HEK293T (cell line): ENCODE data around the gene TRIM8.

Experiments
- CTCF ChIA-PET: fragments of 350-600 bp; formaldehyde crosslinking; extraction: SDS; loops from one replicate; lab custom pipeline; 2021; ENCODE audit warnings: antibody characterized with exemption, inconsistent platforms; lab: Yijun Ruan, JAX
- POLR2A ChIA-PET: fragments of 350-600 bp; formaldehyde crosslinking; extraction: SDS; loops from one replicate; lab custom pipeline; 2020; ENCODE audit warnings: antibody characterized with exemption, inconsistent platforms; lab: Yijun Ruan, JAX
- DNase-seq: peaks from one replicate; pipeline ENCODE4 v3.0.0; 2012; ENCODE audit warnings: mixed read lengths; ENCODE audit errors: extremely low spot score
- ARNT ChIP-seq: fragments of 450-650 bp; IDR thresholded peaks from 2 replicates; pipeline ENCODE4 v1.6.1; 2017; ENCODE audit warnings: mild to moderate bottlenecking
- BHLHE40 ChIP-seq: fragments of 450-650 bp; IDR thresholded peaks from 2 replicates; pipeline ENCODE4 v1.6.1; 2016; ENCODE audit warnings: mild to moderate bottlenecking, moderate library complexity, borderline replicate concordance
- CTBP1 ChIP-seq: fragments of 450-650 bp; IDR thresholded peaks from 2 replicates; pipeline ENCODE4 v1.6.1; 2016; ENCODE audit warnings: borderline replicate concordance
- ELF4 ChIP-seq: fragments of 450-650 bp; IDR thresholded peaks from 2 replicates; pipeline ENCODE4 v1.6.1; 2017; ENCODE audit warnings: antibody characterized with exemption
- FOXA1 ChIP-seq: fragments of 450-650 bp; IDR thresholded peaks from 2 replicates; pipeline ENCODE4 v1.6.1; 2016; ENCODE audit warnings: mild to moderate bottlenecking
- FOXK2 ChIP-seq: fragments of 450-650 bp; IDR thresholded peaks from 2 replicates; pipeline ENCODE4 v1.6.1; 2016; ENCODE audit warnings: mild to moderate bottlenecking
- FOXM1 ChIP-seq: fragments of 450-650 bp; IDR thresholded peaks from 2 replicates; pipeline ENCODE4 v1.6.1; 2017; ENCODE audit warnings: mild to moderate bottlenecking, borderline replicate concordance
- HDGF ChIP-seq: fragments of 450-650 bp; IDR thresholded peaks from 2 replicates; pipeline ENCODE4 v1.6.1; 2017; ENCODE audit warnings: antibody characterized with exemption, borderline replicate concordance
- L3MBTL2 ChIP-seq: fragments of 450-650 bp; conservative IDR thresholded peaks from 2 replicates; pipeline ENCODE4 v1.6.1; 2016; ENCODE audit warnings: mild to moderate bottlenecking
- LEF1 ChIP-seq: fragments of 450-650 bp; IDR thresholded peaks from 2 replicates; pipeline ENCODE4 v1.6.1; 2017; ENCODE audit warnings: mild to moderate bottlenecking, borderline replicate concordance
- NFRKB ChIP-seq: fragments of 450-650 bp; IDR thresholded peaks from 2 replicates; pipeline ENCODE4 v1.6.1; 2016; ENCODE audit warnings: mild to moderate bottlenecking, moderate library complexity
- PKNOX1 ChIP-seq: fragments of 450-650 bp; IDR thresholded peaks from 2 replicates; pipeline ENCODE4 v1.6.1; 2016
- SP1 ChIP-seq: fragments of 450-650 bp; IDR thresholded peaks from 2 replicates; pipeline ENCODE4 v1.6.1; 2017
- SUZ12 ChIP-seq: fragments of 450-650 bp; IDR thresholded peaks from 2 replicates; pipeline ENCODE4 v1.6.1; 2016; ENCODE audit warnings: mild to moderate bottlenecking
- TARDBP ChIP-seq: fragments of 450-650 bp; IDR thresholded peaks from 2 replicates; pipeline ENCODE4 v1.6.1; 2016
- ZNF384 ChIP-seq: fragments of 450-650 bp; IDR thresholded peaks from 2 replicates; pipeline ENCODE4 v1.6.1; 2016

The TRIM8 gene

GRCh38 chr10:102673819-102674511 lies 29.7 kb downstream of the TRIM8 start:
- no peak for DNase-seq
- CTCF ChIA-PET, result interaction anchor here (0.6 to 1.7 kb wide), 3 partner anchors 20 to 1659 kb away, joined by 3 read pairs; no protein-coding TSS in a partner anchor
- POLR2A ChIA-PET, result interaction anchor here (1.5 kb wide), 1 partner anchor 29 kb away, joined by 5 read pairs; no protein-coding TSS in a partner anchor
- TF ChIP-seq SUZ12 (no peak), FOXA1 (no peak), FOXK2 (no peak), ELF4 (no peak), NFRKB (no peak)

GRCh38 chr10:102674566-102674965 lies 30.3 kb downstream of the TRIM8 start:
- TF ChIP-seq L3MBTL2 (no peak), BHLHE40 (no peak), FOXA1 (no peak), PKNOX1 (no peak), SP1 (no peak), FOXM1 (no peak), TARDBP (no peak), ELF4 (no peak), ARNT (no peak), HDGF (no peak), ZNF384 (no peak), SUZ12 (no peak)
- POLR2A ChIA-PET, result interaction anchor here (1.5 to 1.9 kb wide), 2 partner anchors 28 to 30 kb away, joined by 5 to 7 read pairs; no protein-coding TSS in a partner anchor
- DNase-seq, result no peak
- CTCF ChIA-PET, result interaction anchor here (1.1 to 1.7 kb wide), 3 partner anchors 16 to 36 kb away, joined by 3 read pairs; no protein-coding TSS in a partner anchor

- ChIA-PET CTCF (interaction anchor here (1.1 to 1.7 kb wide), 2 partner anchors 17 to 35 kb away, joined by 3 read pairs; no protein-coding TSS in a partner anchor), POLR2A (interaction anchor here (1.1 to 1.9 kb wide), 6 partner anchors 13 to 40 kb away, joined by 3 to 8 read pairs (median 6); partner anchors contain the start of genes ARL3 and TRIM8)
- no peak for TF ChIP-seq BHLHE40
- no peak for TF ChIP-seq FOXK2
- TF ChIP-seq CTBP1, result no peak
- no peak for TF ChIP-seq PKNOX1
- TF ChIP-seq SUZ12, result no peak
- no peak for TF ChIP-seq L3MBTL2
- no peak for TF ChIP-seq ARNT
- TF ChIP-seq FOXA1, result no peak
- no peak for DNase-seq
These were observed 30.9 kb downstream of the TRIM8 start for GRCh38 chr10:102675011-102675665.

- TF ChIP-seq ELF4, result no peak
- no peak for TF ChIP-seq ZNF384
- no peak for TF ChIP-seq PKNOX1
- no peak for TF ChIP-seq FOXM1
- no peak for TF ChIP-seq SUZ12
- no peak for TF ChIP-seq TARDBP
- no peak for TF ChIP-seq FOXK2
- no peak for TF ChIP-seq CTBP1
- TF ChIP-seq ARNT, result no peak
- TF ChIP-seq HDGF, result no peak
- no peak for TF ChIP-seq BHLHE40
- no peak for TF ChIP-seq L3MBTL2
- TF ChIP-seq FOXA1, result no peak
- TF ChIP-seq NFRKB, result no peak
- TF ChIP-seq LEF1, result no peak
- ChIA-PET CTCF (interaction anchor here (0.6 to 1.1 kb wide), 3 partner anchors 18 to 28 kb away, joined by 3 read pairs; no protein-coding TSS in a partner anchor), POLR2A (interaction anchor here (0.6 to 1.9 kb wide), 8 partner anchors 11 to 39 kb away, joined by 3 to 8 read pairs (median 4); partner anchors contain the start of genes ARL3 and TRIM8)
- DNase-seq, result no peak
These were observed 31.6 kb downstream of the TRIM8 start for GRCh38 chr10:102675666-102676533.
